Caco-2 (cell line): ENCODE measurements around the gene OLIG2. TPM values are rescaled to one million over a fixed set of nuclear protein-coding genes. Genes with fewer than 3 reads are reported as not detected.

Experiments used
- BruUV-seq: library from RNA; stranded (reverse); fragments of 400-500 nt; replicated peaks from 2 replicates; lab custom pipeline; 2021; lab: Mats Ljungman, UMichigan
- CTCF ChIA-PET: fragments of 300-600 bp; sonication (Branson Sonifier 250); formaldehyde crosslinking; loops from one replicate; lab custom pipeline; 2022; ENCODE audit warnings: antibody characterized with exemption; lab: Charles Lee
- POLR2A ChIA-PET: fragments of 300-600 bp; sonication (Branson Sonifier 250); formaldehyde crosslinking; loops from one replicate; lab custom pipeline; 2022; ENCODE audit warnings: antibody characterized with exemption; lab: Charles Lee
- DNase-seq, 2 experiments: peaks; one replicate each; pipeline versions ENCODE4 v3.0.0 to v3.0.0-alpha.2; 2020 to 2022
- H3K27me3 ChIP-seq: replicated peaks from 2 replicates; pipeline ENCODE4 v1.6.0; 2011; ENCODE audit warnings: low read length; ENCODE audit not compliant: control insufficient read depth, insufficient read depth
- H3K36me3 ChIP-seq: 2 replicates; pipeline ENCODE4 v1.5.1; 2011; ENCODE audit warnings: low read length; ENCODE audit not compliant: control insufficient read depth, insufficient read depth
- H3K4me1 ChIP-seq: fragments of 250-450 bp; sonication (Bioruptor Pico); 2 replicates; pipeline ENCODE4 v1.5.1; 2020; ENCODE audit warnings: mild to moderate bottlenecking
- H3K4me3 ChIP-seq: 2 replicates; pipeline ENCODE4 v1.5.1; 2011; ENCODE audit warnings: low read depth, mild to moderate bottlenecking, control low read depth, low read length
- H3K9me3 ChIP-seq: fragments of 250-450 bp; sonication (Bioruptor Pico); 2 replicates; pipeline ENCODE4 v1.5.1; 2020; ENCODE audit warnings: mild to moderate bottlenecking, moderate library complexity
- H3K27ac Mint-ChIP-seq: one replicate; pipeline ENCODE4 v1.8.0; 2022; ENCODE audit warnings: mixed read lengths; ENCODE audit not compliant: unreplicated experiment
- H3K27me3 Mint-ChIP-seq: one replicate; pipeline ENCODE4 v1.8.0; 2022; ENCODE audit warnings: mixed read lengths; ENCODE audit not compliant: insufficient read depth, unreplicated experiment
- H3K36me3 Mint-ChIP-seq: one replicate; pipeline ENCODE4 v1.8.0; 2022; ENCODE audit warnings: mild to moderate bottlenecking, mixed read lengths; ENCODE audit not compliant: insufficient read depth, unreplicated experiment
- H3K4me1 Mint-ChIP-seq: one replicate; pipeline ENCODE4 v1.8.0; 2022; ENCODE audit warnings: low read depth, mixed read lengths; ENCODE audit not compliant: unreplicated experiment
- H3K4me3 Mint-ChIP-seq: one replicate; pipeline ENCODE4 v1.8.0; 2022; ENCODE audit warnings: mild to moderate bottlenecking, moderate library complexity, mixed read lengths; ENCODE audit not compliant: unreplicated experiment
- H3K9me3 Mint-ChIP-seq: one replicate; pipeline ENCODE4 v1.8.0; 2022; ENCODE audit warnings: mixed read lengths; ENCODE audit not compliant: unreplicated experiment
- intact Hi-C: fragments of 100-400 bp; cut with micrococcal nuclease; formaldehyde crosslinking; loops from one replicate; pipeline ENCODE4 v1.10.0; 2022; ENCODE audit not compliant: unreplicated experiment
- total RNA-seq: library from RNA; stranded (reverse); gene quantifications from 2 replicates; pipeline ENCODE4 v1.2.3, GENCODE V29; 2022
- TF ChIP-seq, protein P1 (sequence below), 2 experiments: fragments of 200-600 bp in 1 of 2; IDR thresholded peaks; 1 replicate in 1 of 2; 2 replicates in 1 of 2; pipeline versions ENCODE4 v1.5.1 to v1.8.0; 2011 to 2022; ENCODE audit warnings: antibody characterized with exemption in 1 of 2, control low read depth in 1 of 2, inconsistent platforms in 1 of 2, low read depth in 1 of 2, low read length in 1 of 2, mild to moderate bottlenecking in 1 of 2, moderate library complexity in 1 of 2; ENCODE audit not compliant: insufficient read depth in 1 of 2, severe bottlenecking in 1 of 2, unreplicated experiment in 1 of 2

The OLIG2 gene
- total RNA-seq, 1 experiment from 2014 or later: not detected

DNA sequence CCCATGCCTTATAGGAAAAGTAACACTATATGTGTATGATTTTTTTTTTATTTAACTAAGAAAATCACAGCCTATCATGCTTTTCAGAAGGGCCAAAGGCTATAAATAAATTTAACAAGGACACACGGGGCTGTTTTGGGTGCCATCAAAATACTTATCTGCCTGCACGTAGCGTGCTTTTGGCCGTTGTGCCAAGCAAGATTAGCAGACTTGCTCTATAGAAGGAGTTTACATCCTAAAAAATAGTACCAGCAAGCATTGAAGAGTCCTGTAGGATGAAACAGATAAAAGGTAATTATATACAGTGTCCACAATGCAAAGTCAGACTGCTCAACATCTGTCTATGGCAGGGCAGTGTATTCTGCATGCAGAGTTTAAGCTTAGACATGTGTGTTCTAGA, 47.9 kb downstream of the OLIG2 start:
- no peaks in the 10 kb centered on the region for H3K36me3 Mint-ChIP-seq
- no peak overlapping the region for H3K27ac Mint-ChIP-seq
- no peak overlapping the region for H3K4me3 Mint-ChIP-seq
- peaks cover 10% of the 10 kb centered on the region for H3K4me1 ChIP-seq
- no peaks in the 10 kb centered on the region for H3K4me1 Mint-ChIP-seq
- TF ChIP-seq, protein P1, sequence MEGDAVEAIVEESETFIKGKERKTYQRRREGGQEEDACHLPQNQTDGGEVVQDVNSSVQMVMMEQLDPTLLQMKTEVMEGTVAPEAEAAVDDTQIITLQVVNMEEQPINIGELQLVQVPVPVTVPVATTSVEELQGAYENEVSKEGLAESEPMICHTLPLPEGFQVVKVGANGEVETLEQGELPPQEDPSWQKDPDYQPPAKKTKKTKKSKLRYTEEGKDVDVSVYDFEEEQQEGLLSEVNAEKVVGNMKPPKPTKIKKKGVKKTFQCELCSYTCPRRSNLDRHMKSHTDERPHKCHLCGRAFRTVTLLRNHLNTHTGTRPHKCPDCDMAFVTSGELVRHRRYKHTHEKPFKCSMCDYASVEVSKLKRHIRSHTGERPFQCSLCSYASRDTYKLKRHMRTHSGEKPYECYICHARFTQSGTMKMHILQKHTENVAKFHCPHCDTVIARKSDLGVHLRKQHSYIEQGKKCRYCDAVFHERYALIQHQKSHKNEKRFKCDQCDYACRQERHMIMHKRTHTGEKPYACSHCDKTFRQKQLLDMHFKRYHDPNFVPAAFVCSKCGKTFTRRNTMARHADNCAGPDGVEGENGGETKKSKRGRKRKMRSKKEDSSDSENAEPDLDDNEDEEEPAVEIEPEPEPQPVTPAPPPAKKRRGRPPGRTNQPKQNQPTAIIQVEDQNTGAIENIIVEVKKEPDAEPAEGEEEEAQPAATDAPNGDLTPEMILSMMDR (IDR thresholded peaks at IDR 0.05; ENCODE audit: insufficient read depth in 1 of 2, low read depth in 1 of 2, low read length in 1 of 2, severe bottlenecking in 1 of 2, unreplicated experiment in 1 of 2): no peak
- H3K9me3 ChIP-seq: peaks cover 6% of the 10 kb centered on the region; the same call in 1 of the 2 replicates
- ChIA-PET POLR2A (no interaction called here), CTCF (no interaction called here)
- H3K9me3 Mint-ChIP-seq: no peaks in the 10 kb centered on the region
- intact Hi-C loops: loop anchor here (5.0 kb wide), 1 partner anchor 81 kb away; no protein-coding TSS in a partner anchor
- no peaks in the 10 kb centered on the region; the same call in 1 of the 2 replicates for H3K27me3 ChIP-seq
- no peaks in the 10 kb centered on the region for H3K36me3 ChIP-seq
- H3K27me3 Mint-ChIP-seq: peaks cover 12% of the 10 kb centered on the region
- BruUV-seq: no TSS peak
- no peak for DNase-seq
- no peak overlapping the region for H3K4me3 ChIP-seq

DNA sequence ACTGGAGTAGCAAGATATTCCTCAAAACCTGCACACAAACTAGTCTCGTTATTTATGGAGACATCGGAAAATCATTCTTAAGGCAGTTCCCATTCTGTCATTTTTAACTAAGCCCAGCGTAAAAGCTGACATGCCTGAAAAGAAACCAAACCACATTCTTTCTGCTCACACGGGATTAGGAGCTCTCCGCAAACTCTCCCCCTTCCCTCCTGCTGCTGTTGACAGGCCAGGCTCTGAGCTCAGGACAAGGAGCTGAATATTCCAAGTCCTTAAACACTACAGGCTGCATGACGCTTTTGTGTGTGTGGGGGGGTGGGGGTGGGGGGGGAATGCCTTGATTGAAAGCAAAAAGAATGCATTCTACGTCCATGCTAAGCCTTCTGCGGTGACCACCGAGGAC, 49.4 kb downstream of the OLIG2 start:
- Mint-ChIP-seq H3K27ac (no peak overlapping the region), H3K4me3 (peak overlapping the region; percentile 33), H3K27me3 (peaks cover 8% of the 10 kb centered on the region), H3K36me3 (no peaks in the 10 kb centered on the region), H3K9me3 (no peaks in the 10 kb centered on the region), H3K4me1 (no peaks in the 10 kb centered on the region)
- Histone ChIP-seq H3K27me3 (no peaks in the 10 kb centered on the region; the same call in 1 of the 2 replicates), H3K36me3 (no peaks in the 10 kb centered on the region), H3K9me3 (no peaks in the 10 kb centered on the region), H3K4me3 (no peak overlapping the region), H3K4me1 (peaks cover 10% of the 10 kb centered on the region)
- intact Hi-C loops: no loop called here
- TF ChIP-seq, protein P1 (IDR thresholded peaks at IDR 0.05; ENCODE audit: insufficient read depth in 1 of 2, low read depth in 1 of 2, low read length in 1 of 2, severe bottlenecking in 1 of 2, unreplicated experiment in 1 of 2): no peak
- ChIA-PET POLR2A (no interaction called here), CTCF (interaction anchor here (0.6 to 1.1 kb wide), 3 partner anchors 122 to 156 kb away, joined by 3 to 4 read pairs (median 4); no protein-coding TSS in a partner anchor)
- no TSS peak for BruUV-seq
- peak in 1 of 2 experiments; percentile 43 for DNase-seq

DNA sequence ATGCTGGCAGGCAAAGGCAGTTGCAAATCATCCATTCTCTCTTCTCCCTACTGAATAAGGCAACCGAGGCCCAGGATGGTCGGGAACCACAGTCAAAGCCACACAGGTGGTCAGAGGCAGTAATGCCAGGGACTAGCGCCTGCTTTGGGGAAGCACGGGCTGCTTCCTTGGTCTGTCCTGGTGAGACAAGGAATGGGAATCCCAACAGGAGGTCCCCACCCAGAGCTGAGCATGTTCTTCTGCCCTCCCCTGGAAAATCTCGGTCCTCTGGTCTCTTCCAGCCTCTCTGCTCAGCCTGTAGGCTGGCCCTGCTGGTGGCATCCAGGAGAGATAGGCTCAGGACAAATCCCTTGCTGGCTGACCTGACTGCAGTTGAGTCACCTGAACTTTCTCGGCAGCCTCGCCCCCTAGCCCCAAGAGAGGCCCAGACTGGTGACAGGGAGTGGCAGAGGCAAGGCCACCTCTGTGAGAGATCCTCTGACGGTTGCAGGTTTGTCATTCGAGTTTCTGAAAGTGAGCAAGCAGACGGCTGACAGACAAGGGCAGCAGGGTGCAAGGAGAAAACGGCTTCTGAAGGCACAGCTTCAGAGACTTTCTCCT, 50.0 kb downstream of the OLIG2 start:
- Mint-ChIP-seq H3K36me3 (no peaks in the 10 kb centered on the region), H3K4me1 (no peaks in the 10 kb centered on the region), H3K4me3 (no peak overlapping the region), H3K27me3 (peaks cover 8% of the 10 kb centered on the region), H3K9me3 (no peaks in the 10 kb centered on the region), H3K27ac (peak overlapping the region; percentile 63)
- no TSS peak for BruUV-seq
- CTCF ChIA-PET: interaction anchor here (0.6 to 1.1 kb wide), 2 partner anchors 135 to 155 kb away, joined by 3 to 4 read pairs; no protein-coding TSS in a partner anchor
- no peak for DNase-seq
- H3K4me1 ChIP-seq: peaks cover 10% of the 10 kb centered on the region
- no peak overlapping the region for H3K4me3 ChIP-seq
- no peaks in the 10 kb centered on the region for H3K9me3 ChIP-seq
- no peaks in the 10 kb centered on the region; the same call in 1 of the 2 replicates for H3K27me3 ChIP-seq
- POLR2A ChIA-PET: no interaction called here
- TF ChIP-seq, protein P1 (IDR thresholded peaks at IDR 0.05; ENCODE audit: insufficient read depth in 1 of 2, low read depth in 1 of 2, low read length in 1 of 2, severe bottlenecking in 1 of 2, unreplicated experiment in 1 of 2): no peak
- no peaks in the 10 kb centered on the region for H3K36me3 ChIP-seq
- intact Hi-C loops: no loop called here
